Lung (tissue), 12 donors: ENCODE measurements around the gene FBXO30. TPM values are rescaled to one million over a fixed set of nuclear protein-coding genes. Genes with fewer than 3 reads are reported as not detected.

ENCODE experiments used
- ATAC-seq: fragments of 200-7000 bp; cut with Tn5 transposase; one replicate; pipeline ENCODE4 v1.9.1; 2020; ENCODE audit warnings: moderate number of reproducible peaks; ENCODE audit not compliant: insufficient read depth, low FRiP score
- DNase-seq, 3 donors: peaks; one replicate each; pipeline ENCODE4 v3.0.0-alpha.2; 2013 to 2017
- H3K27ac ChIP-seq, 2 donors: one replicate each; pipeline ENCODE4 v1.5.1; 2013; ENCODE audit warnings: mild to moderate bottlenecking in 2 of 2, moderate library complexity in 2 of 2, control low read depth in 1 of 2, inconsistent platforms in 1 of 2, low read depth in 1 of 2, low read length in 1 of 2
- H3K27me3 ChIP-seq, 3 donors: one replicate each; pipeline ENCODE4 v1.5.1; 2013; ENCODE audit warnings: low read length in 2 of 3; ENCODE audit not compliant: control insufficient read depth in 3 of 3, insufficient read depth in 3 of 3
- H3K36me3 ChIP-seq, 4 donors: one replicate each; pipeline ENCODE4 v1.5.1; 2013; ENCODE audit warnings: low read length in 4 of 4, mild to moderate bottlenecking in 1 of 4, moderate library complexity in 1 of 4; ENCODE audit not compliant: control insufficient read depth in 4 of 4, insufficient read depth in 4 of 4
- H3K4me1 ChIP-seq, 5 donors: one replicate each; pipeline ENCODE4 v1.5.1; 2013; ENCODE audit warnings: low read length in 5 of 5, mild to moderate bottlenecking in 2 of 5, moderate library complexity in 1 of 5; ENCODE audit not compliant: control insufficient read depth in 5 of 5, insufficient read depth in 5 of 5
- H3K4me3 ChIP-seq: one replicate; pipeline ENCODE4 v1.5.1; 2013; ENCODE audit warnings: mild to moderate bottlenecking, control low read depth, moderate library complexity
- H3K9ac ChIP-seq, 2 donors: one replicate each; pipeline ENCODE4 v1.5.1; 2013; ENCODE audit warnings: low read length in 2 of 2, control low read depth in 1 of 2; ENCODE audit not compliant: insufficient read depth in 1 of 2
- H3K9me3 ChIP-seq, 4 donors: one replicate each; pipeline ENCODE4 v1.5.1; 2013; ENCODE audit warnings: low read length in 3 of 4, mild to moderate bottlenecking in 1 of 4, moderate library complexity in 1 of 4; ENCODE audit not compliant: control insufficient read depth in 4 of 4, insufficient read depth in 3 of 4
- WGBS, 2 donors: extraction: QIAGEN DNeasy Blood & Tissue Kit; methylation state at CpG; one replicate each; pipeline ENCODE4 v1.1.7; 2013; 5-methylcytosine and 5-hydroxymethylcytosine counted together
- polyA plus RNA-seq, 2 donors: library from polyadenylated mRNA; stranded (reverse); fragments of 200-250 nt; gene quantifications; one replicate each; pipeline ENCODE4 v1.2.1, GENCODE V29; 2013
- total RNA-seq, 2 donors: library from RNA; depleted of rRNA in 1 of 2; stranded (reverse); fragments of >200 nt in 1 of 2; gene quantifications; one replicate each; pipeline ENCODE4 v1.2.1, GENCODE V29; 2014 to 2021
- TF ChIP-seq, protein P1 (sequence below): IDR thresholded peaks from 2 replicates; pipeline ENCODE4 v1.5.1; 2012; ENCODE audit warnings: mild to moderate bottlenecking; ENCODE audit errors: control extremely low read depth, extremely low read depth
- donor health status: control.
- donor health status: control.
- donor health status: Bipolar disorder and iron deficiency.
- donor health status: healthy.
- donor health status: DM: yes; HTN: yes; CAD: no.

Gene FBXO30
- total and polyA plus RNA-seq, 4 donors, result 3.9 to 16.1 (median 5.6) TPM

DNA sequence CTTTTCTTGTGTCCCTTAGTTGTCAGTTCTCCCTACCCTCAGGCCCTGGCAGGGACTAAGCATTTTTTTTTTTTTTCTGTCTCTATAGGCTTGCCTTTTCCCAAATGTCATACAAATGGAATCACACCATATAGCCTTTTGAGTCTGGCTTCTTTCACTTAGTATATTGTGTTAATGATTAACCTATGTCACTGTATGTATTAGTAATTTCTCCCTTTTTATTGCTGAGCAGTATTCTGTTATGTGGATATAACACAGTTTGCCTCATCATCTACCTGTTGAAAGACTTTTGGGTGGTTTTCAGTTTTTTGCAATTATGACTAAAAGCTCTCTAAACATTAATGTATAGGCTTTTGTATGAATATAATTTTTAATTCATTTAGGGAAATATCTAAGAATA lies 16.0 kb upstream of the FBXO30 start:
- no peak overlapping the region for H3K9ac ChIP-seq
- no peaks in the 10 kb centered on the region for H3K36me3 ChIP-seq
- DNase-seq (no peak), ATAC-seq (no peak)
- no peak overlapping the region for H3K4me3 ChIP-seq
- TF ChIP-seq, protein P1, sequence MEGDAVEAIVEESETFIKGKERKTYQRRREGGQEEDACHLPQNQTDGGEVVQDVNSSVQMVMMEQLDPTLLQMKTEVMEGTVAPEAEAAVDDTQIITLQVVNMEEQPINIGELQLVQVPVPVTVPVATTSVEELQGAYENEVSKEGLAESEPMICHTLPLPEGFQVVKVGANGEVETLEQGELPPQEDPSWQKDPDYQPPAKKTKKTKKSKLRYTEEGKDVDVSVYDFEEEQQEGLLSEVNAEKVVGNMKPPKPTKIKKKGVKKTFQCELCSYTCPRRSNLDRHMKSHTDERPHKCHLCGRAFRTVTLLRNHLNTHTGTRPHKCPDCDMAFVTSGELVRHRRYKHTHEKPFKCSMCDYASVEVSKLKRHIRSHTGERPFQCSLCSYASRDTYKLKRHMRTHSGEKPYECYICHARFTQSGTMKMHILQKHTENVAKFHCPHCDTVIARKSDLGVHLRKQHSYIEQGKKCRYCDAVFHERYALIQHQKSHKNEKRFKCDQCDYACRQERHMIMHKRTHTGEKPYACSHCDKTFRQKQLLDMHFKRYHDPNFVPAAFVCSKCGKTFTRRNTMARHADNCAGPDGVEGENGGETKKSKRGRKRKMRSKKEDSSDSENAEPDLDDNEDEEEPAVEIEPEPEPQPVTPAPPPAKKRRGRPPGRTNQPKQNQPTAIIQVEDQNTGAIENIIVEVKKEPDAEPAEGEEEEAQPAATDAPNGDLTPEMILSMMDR, result no peak
- H3K4me1 ChIP-seq, result no peaks in the 10 kb centered on the region
- no peaks in the 10 kb centered on the region for H3K9me3 ChIP-seq
- no peak overlapping the region for H3K27ac ChIP-seq
- no peaks in the 10 kb centered on the region for H3K27me3 ChIP-seq

DNA sequence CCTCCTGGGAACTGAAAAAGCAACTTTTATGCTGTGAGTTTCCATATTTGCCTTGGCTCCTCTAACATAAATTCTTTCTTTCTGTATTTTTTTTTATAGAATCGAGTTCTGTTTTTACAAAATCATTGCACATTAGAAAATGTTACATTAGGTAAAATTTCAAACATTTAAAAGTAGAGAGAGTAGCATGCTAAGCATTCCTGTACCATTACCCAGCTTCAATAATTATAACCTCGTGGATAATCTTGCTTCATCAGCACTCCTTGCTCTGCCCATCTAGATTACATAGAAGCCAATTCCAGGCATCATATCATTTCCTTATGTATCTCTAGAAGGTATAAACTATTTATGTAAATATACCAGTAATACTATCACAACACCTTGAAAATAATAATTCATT lies 15.4 kb upstream of the FBXO30 start:
- WGBS, 2 donors, result 79 to 82% methylated on average over 2 of the region's 2 CpGs
- Histone ChIP-seq H3K9me3 (no peaks in the 10 kb centered on the region), H3K27ac (no peak overlapping the region), H3K27me3 (no peaks in the 10 kb centered on the region), H3K36me3 (no peaks in the 10 kb centered on the region), H3K4me3 (no peak overlapping the region), H3K4me1 (no peaks in the 10 kb centered on the region), H3K9ac (no peak overlapping the region)
- ATAC-seq (no peak), DNase-seq (no peak)
- TF ChIP-seq, protein P1, result no peak

DNA sequence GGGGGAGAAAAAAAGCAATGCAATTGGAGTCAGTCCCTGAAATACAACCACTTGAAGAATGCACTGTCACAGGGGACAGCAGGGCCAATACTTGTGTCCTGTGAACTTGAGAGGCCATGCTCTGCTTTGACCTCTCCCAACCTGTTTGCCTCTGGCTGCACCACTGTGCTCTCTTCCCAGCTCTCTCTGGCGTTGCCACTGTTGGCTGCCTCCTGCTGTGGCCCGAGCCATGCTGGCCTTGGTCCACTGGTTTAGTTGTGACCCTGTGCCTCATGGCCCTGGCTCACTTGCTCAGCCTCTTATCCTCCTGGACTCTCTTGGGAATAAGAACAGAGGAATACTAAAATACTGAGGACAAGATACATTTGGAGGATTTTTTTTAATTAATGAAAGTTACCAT lies 14.5 kb upstream of the FBXO30 start:
- DNase-seq (no peak), ATAC-seq (no peak)
- Histone ChIP-seq H3K27me3 (no peaks in the 10 kb centered on the region), H3K36me3 (no peaks in the 10 kb centered on the region), H3K4me1 (no peaks in the 10 kb centered on the region), H3K27ac (no peak overlapping the region), H3K9me3 (no peaks in the 10 kb centered on the region), H3K9ac (no peak overlapping the region), H3K4me3 (no peak overlapping the region)
- 82 to 86% methylated on average over 2 of the region's 2 CpGs for WGBS, 2 donors
- TF ChIP-seq, protein P1, result no peak

- WGBS, 2 donors, result 93 to 98% methylated on average over 3 of the region's 3 CpGs
- Histone ChIP-seq H3K27me3 (no peaks in the 10 kb centered on the region), H3K9ac (no peak overlapping the region), H3K27ac (no peak overlapping the region), H3K4me3 (no peak overlapping the region), H3K9me3 (no peaks in the 10 kb centered on the region), H3K4me1 (peaks cover 0 to 4% (median 0%) of the 10 kb centered on the region in 5 donors), H3K36me3 (no peaks in the 10 kb centered on the region)
- DNase-seq (no peak), ATAC-seq (no peak)
- TF ChIP-seq, protein P1, result no peak
These were observed 9.7 kb upstream of the FBXO30 start for GRCh38 chr6:145824344-145824743.
